Stimulated activated CD8-positive, alpha-beta memory T cell treated with anti-CD3 and anti-CD28 coated beads, Interleukin-7, amount 100 ng/mL, for 4 hours (primary cell): ENCODE results near the gene NRXN3.

Experiments
- DNase-seq, 2 donors: peaks; one replicate each; pipeline ENCODE4 v3.0.0-alpha.2; 2020; ENCODE audit warnings: low read depth in 2 of 2

The NRXN3 gene

GRCh38 chr14:79670811-79671210 is 1500.6 kb downstream of the NRXN3 start:
- DNase-seq: no peak

- DNase-seq: no peak
Observed at GRCh38 chr14:79680087-79680486, 1509.9 kb downstream of the NRXN3 start.

- no peak for DNase-seq
Observed at GRCh38 chr14:79686196-79686595, 1516.0 kb downstream of the NRXN3 start.

GRCh38 chr14:79690960-79691359 is 1520.8 kb downstream of the NRXN3 start:
- no peak for DNase-seq

GRCh38 chr14:79693935-79694334 is 1523.8 kb downstream of the NRXN3 start:
- DNase-seq: no peak

- no peak for DNase-seq
Observed at GRCh38 chr14:79695307-79695706, 1525.1 kb downstream of the NRXN3 start.

- DNase-seq: no peak
Observed at GRCh38 chr14:79698298-79698711, 1528.1 kb downstream of the NRXN3 start.

- DNase-seq: no peak
Observed at GRCh38 chr14:79699206-79699605, 1529.0 kb downstream of the NRXN3 start.

GRCh38 chr14:79701371-79701770 is 1531.2 kb downstream of the NRXN3 start:
- DNase-seq: no peak

GRCh38 chr14:79702197-79702596 is 1532.0 kb downstream of the NRXN3 start:
- no peak for DNase-seq

- no peak for DNase-seq
Observed at GRCh38 chr14:79703209-79703608, 1533.0 kb downstream of the NRXN3 start.

GRCh38 chr14:79704041-79704807 is 1534.1 kb downstream of the NRXN3 start:
- DNase-seq: no peak

GRCh38 chr14:79705126-79705894 is 1535.1 kb downstream of the NRXN3 start:
- no peak for DNase-seq

- no peak for DNase-seq
Observed at GRCh38 chr14:79706382-79706781, 1536.2 kb downstream of the NRXN3 start.

GRCh38 chr14:79708426-79709388 is 1538.5 kb downstream of the NRXN3 start:
- no peak for DNase-seq

GRCh38 chr14:79709573-79709972 is 1539.4 kb downstream of the NRXN3 start:
- DNase-seq: no peak

GRCh38 chr14:79712302-79712950 is 1542.3 kb downstream of the NRXN3 start:
- DNase-seq: no peak

GRCh38 chr14:79721399-79722084 is 1551.4 kb downstream of the NRXN3 start:
- no peak for DNase-seq

- DNase-seq: no peak
Observed at GRCh38 chr14:79724934-79725717, 1555.0 kb downstream of the NRXN3 start.

- no peak for DNase-seq
Observed at GRCh38 chr14:79727900-79728299, 1557.7 kb downstream of the NRXN3 start.
